Tibial nerve (tissue), 4 donors: ENCODE data around the gene BCORL1. TPM values are rescaled to one million over a fixed set of nuclear protein-coding genes. Genes with fewer than 3 reads are reported as not detected.
A peak's percentile ranks its signal among the peaks of the same experiment; 100 is the strongest.

Source experiments
- DNase-seq, 2 donors: peaks; one replicate each; pipeline ENCODE4 v3.0.0-alpha.2; 2019; ENCODE audit warnings: low spot score in 2 of 2
- H3K27ac ChIP-seq, 4 donors: fragments of 200-600 bp; sonication (generic) in 3 of 4; one replicate each; pipeline ENCODE4 v1.5.1; 2017 to 2019; ENCODE audit warnings: mild to moderate bottlenecking in 1 of 4
- H3K27me3 ChIP-seq, 2 donors: fragments of 200-600 bp; sonication (generic) in 1 of 2; one replicate each; pipeline versions ENCODE4 v1.5.1 to v1.6.0; 2017 to 2019
- H3K36me3 ChIP-seq, 3 donors: fragments of 200-600 bp; sonication (generic); one replicate each; pipeline ENCODE4 v1.5.1; 2018 to 2019
- H3K4me1 ChIP-seq, 4 donors: fragments of 200-600 bp; sonication (generic) in 3 of 4; one replicate each; pipeline ENCODE4 v1.5.1; 2017 to 2019
- H3K4me3 ChIP-seq, 4 donors: fragments of 200-600 bp; sonication (generic) in 3 of 4; one replicate each; pipeline ENCODE4 v1.5.1; 2017 to 2019; ENCODE audit warnings: mild to moderate bottlenecking in 1 of 4, moderate library complexity in 1 of 4
- H3K9me3 ChIP-seq, 4 donors: fragments of 200-600 bp; sonication (generic) in 3 of 4; one replicate each; pipeline ENCODE4 v1.5.1; 2017 to 2019
- CTCF ChIP-seq, 5 experiments: fragments of 200-600 bp in 3 of 5; fragments of 450-650 bp in 2 of 5; sonication (generic) in 3 of 5; IDR thresholded peaks; one replicate each; pipeline ENCODE4 v1.5.1; 2016 to 2019; ENCODE audit warnings: antibody characterized with exemption in 5 of 5, mild to moderate bottlenecking in 3 of 5, moderate library complexity in 2 of 5
- EP300 ChIP-seq, 2 donors: sonication (generic); formaldehyde crosslinking; IDR thresholded peaks; one replicate each; pipeline ENCODE4 v1.6.1; 2017; ENCODE audit warnings: antibody characterized with exemption in 2 of 2, mild to moderate bottlenecking in 1 of 2
- POLR2A ChIP-seq, 2 donors: fragments of 450-650 bp; IDR thresholded peaks; one replicate each; pipeline ENCODE4 v1.6.1; 2017; ENCODE audit warnings: antibody characterized with exemption in 2 of 2, mild to moderate bottlenecking in 2 of 2, moderate library complexity in 2 of 2
- WGBS, 2 donors: methylation state at CpG; one replicate each; pipeline ENCODE4 v1.1.5; 2018; 5-methylcytosine and 5-hydroxymethylcytosine counted together
- total RNA-seq, 4 donors: library from RNA; depleted of rRNA; stranded (reverse); fragments of >200 nt; gene quantifications; one replicate each; pipeline ENCODE4 v1.1.0, GENCODE V29; 2016

The BCORL1 gene
- total RNA-seq, 4 donors from 2014 or later = 4.7 to 10.0 (median 9.0) TPM

- Histone ChIP-seq H3K36me3 (no peaks in the 10 kb centered on the region), H3K4me1 (peaks cover 0 to 13% (median 0%) of the 10 kb centered on the region in 4 donors), H3K27ac (peak overlapping the region in 1 of 4 donors; percentile 26), H3K27me3 (no peaks in the 10 kb centered on the region), H3K4me3 (peak overlapping the region in 1 of 4 donors; percentile 9), H3K9me3 (no peaks in the 10 kb centered on the region)
- WGBS, 2 donors = 28 to 44% methylated on average over 5 to 10 of the region's 10 CpGs
- DNase-seq = no peak
- no peak for TF ChIP-seq CTCF (IDR thresholded peaks at IDR 0.05)
- no peak for TF ChIP-seq EP300 (IDR thresholded peaks at IDR 0.05)
- TF ChIP-seq POLR2A (IDR thresholded peaks at IDR 0.05) = no peak
These were observed 109.6 kb downstream of the BCORL1 start for GRCh38 chrX:130091980-130092522.

- WGBS, 2 donors = 77 to 83% methylated on average over 2 of the region's 2 CpGs
- Histone ChIP-seq H3K9me3 (no peaks in the 10 kb centered on the region), H3K27me3 (no peaks in the 10 kb centered on the region), H3K4me3 (no peak overlapping the region), H3K36me3 (no peaks in the 10 kb centered on the region), H3K4me1 (peaks cover 0 to 15% (median 0%) of the 10 kb centered on the region in 4 donors), H3K27ac (no peak overlapping the region)
- DNase-seq = no peak
- TF ChIP-seq EP300 (IDR thresholded peaks at IDR 0.05) (no peak), CTCF (IDR thresholded peaks at IDR 0.05) (no peak), POLR2A (IDR thresholded peaks at IDR 0.05) (no peak)
These were observed 110.8 kb downstream of the BCORL1 start for GRCh38 chrX:130093271-130093670.

- Histone ChIP-seq H3K27ac (no peak overlapping the region), H3K9me3 (no peaks in the 10 kb centered on the region), H3K4me1 (peaks cover 0 to 30% (median 1%) of the 10 kb centered on the region in 4 donors), H3K4me3 (no peak overlapping the region), H3K27me3 (no peaks in the 10 kb centered on the region), H3K36me3 (no peaks in the 10 kb centered on the region)
- DNase-seq = no peak
- 75 to 84% methylated on average over 4 to 8 of the region's 8 CpGs for WGBS, 2 donors
- TF ChIP-seq EP300 (IDR thresholded peaks at IDR 0.05) = no peak
- TF ChIP-seq CTCF (IDR thresholded peaks at IDR 0.05) = no peak
These were observed 112.3 kb downstream of the BCORL1 start for GRCh38 chrX:130094696-130095095.

GRCh38 chrX:130095249-130096030 is 113.0 kb downstream of the BCORL1 start:
- TF ChIP-seq EP300 (IDR thresholded peaks at IDR 0.05) = no peak
- TF ChIP-seq POLR2A (IDR thresholded peaks at IDR 0.05) = no peak
- TF ChIP-seq CTCF (IDR thresholded peaks at IDR 0.05) = no peak
- no peak overlapping the region for H3K4me3 ChIP-seq
- H3K36me3 ChIP-seq = no peaks in the 10 kb centered on the region
- no peaks in the 10 kb centered on the region for H3K27me3 ChIP-seq
- no peak for DNase-seq
- H3K9me3 ChIP-seq = no peaks in the 10 kb centered on the region
- peaks cover 0 to 36% (median 3%) of the 10 kb centered on the region in 4 donors for H3K4me1 ChIP-seq
- no peak overlapping the region for H3K27ac ChIP-seq
- WGBS, 2 donors = 80 to 91% methylated on average over 6 of the region's 6 CpGs

GRCh38 chrX:130097507-130098209 is 115.2 kb downstream of the BCORL1 start:
- H3K9me3 ChIP-seq = no peaks in the 10 kb centered on the region
- H3K27me3 ChIP-seq = no peaks in the 10 kb centered on the region
- no peak overlapping the region for H3K4me3 ChIP-seq
- 59 to 71% methylated on average over 4 to 14 of the region's 14 CpGs for WGBS, 2 donors
- no peak for DNase-seq
- TF ChIP-seq CTCF (IDR thresholded peaks at IDR 0.05) (no peak), POLR2A (IDR thresholded peaks at IDR 0.05) (no peak)
- H3K4me1 ChIP-seq = peaks cover 0 to 30% (median 4%) of the 10 kb centered on the region in 4 donors
- no peaks in the 10 kb centered on the region for H3K36me3 ChIP-seq
- H3K27ac ChIP-seq = no peak overlapping the region
